Measurements from ENCODE around the gene LITAFD.

GRCh38 chr16:8853611-8854010 is 28.5 kb upstream of the LITAFD start:
- TF ChIP-seq NBN (IDR thresholded peaks at IDR 0.05; ENCODE audit: low read depth) = no peak
- TF ChIP-seq, protein P1, sequence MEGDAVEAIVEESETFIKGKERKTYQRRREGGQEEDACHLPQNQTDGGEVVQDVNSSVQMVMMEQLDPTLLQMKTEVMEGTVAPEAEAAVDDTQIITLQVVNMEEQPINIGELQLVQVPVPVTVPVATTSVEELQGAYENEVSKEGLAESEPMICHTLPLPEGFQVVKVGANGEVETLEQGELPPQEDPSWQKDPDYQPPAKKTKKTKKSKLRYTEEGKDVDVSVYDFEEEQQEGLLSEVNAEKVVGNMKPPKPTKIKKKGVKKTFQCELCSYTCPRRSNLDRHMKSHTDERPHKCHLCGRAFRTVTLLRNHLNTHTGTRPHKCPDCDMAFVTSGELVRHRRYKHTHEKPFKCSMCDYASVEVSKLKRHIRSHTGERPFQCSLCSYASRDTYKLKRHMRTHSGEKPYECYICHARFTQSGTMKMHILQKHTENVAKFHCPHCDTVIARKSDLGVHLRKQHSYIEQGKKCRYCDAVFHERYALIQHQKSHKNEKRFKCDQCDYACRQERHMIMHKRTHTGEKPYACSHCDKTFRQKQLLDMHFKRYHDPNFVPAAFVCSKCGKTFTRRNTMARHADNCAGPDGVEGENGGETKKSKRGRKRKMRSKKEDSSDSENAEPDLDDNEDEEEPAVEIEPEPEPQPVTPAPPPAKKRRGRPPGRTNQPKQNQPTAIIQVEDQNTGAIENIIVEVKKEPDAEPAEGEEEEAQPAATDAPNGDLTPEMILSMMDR (IDR thresholded peaks at IDR 0.05 in 2 of 3, conservative IDR thresholded peaks at IDR 0.05 in 1 of 3; ENCODE audit: insufficient read depth in 2 of 3, low read depth in 1 of 3, low read length in 3 of 3) = no peak
- no peak for TF ChIP-seq BMI1 (IDR thresholded peaks at IDR 0.05; ENCODE audit: low read length)
- no peak for TF ChIP-seq SETDB1 (IDR thresholded peaks at IDR 0.05; ENCODE audit: low read length)
